ENCODE results near the gene PIN1. TPM values are rescaled to one million over a fixed set of nuclear protein-coding genes. Genes with fewer than 3 reads are reported as not detected.

Gene PIN1
- polyA plus RNA-seq, 1 donor from 2014 or later: 268 TPM

- Histone ChIP-seq H3K9me2 (ENCODE audit: insufficient read depth, low read length) (no peaks in the 10 kb centered on the region), H4K20me1 (ENCODE audit: insufficient read depth) (no peaks in the 10 kb centered on the region), H3F3A (ENCODE audit: insufficient read depth, low read length, poor library complexity, severe bottlenecking) (no peaks in the 10 kb centered on the region), H2AFZ (ENCODE audit: low read depth, low read length) (peak overlapping the region; percentile 65), H3K4me3 (ENCODE audit: low read length) (peak overlapping the region; percentile 76), H3K27ac (ENCODE audit: low read length) (peak overlapping the region; percentile 70), H3K4me2 (ENCODE audit: low read length) (no peak overlapping the region), H3K9me3 (ENCODE audit: low read length) (no peaks in the 10 kb centered on the region), H3K27me3 (ENCODE audit: insufficient read depth, low read depth, low read length) (no peaks in the 10 kb centered on the region), H3K79me2 (replicated peaks; ENCODE audit: insufficient read depth, low read length) (no peaks in the 10 kb centered on the region), H3K36me3 (ENCODE audit: insufficient read depth, low read length) (no peaks in the 10 kb centered on the region), H3K9ac (ENCODE audit: low read length) (peak overlapping the region; percentile 70)
- no peak for TF ChIP-seq RAD21 (conservative IDR thresholded peaks at IDR 0.05)
- no peak for TF ChIP-seq REST (IDR thresholded peaks at IDR 0.05; ENCODE audit: borderline replicate concordance)
- TF ChIP-seq CTCF (IDR thresholded peaks at IDR 0.05; ENCODE audit: poor library complexity, severe bottlenecking): no peak
- no peak for TF ChIP-seq MXI1 (conservative IDR thresholded peaks at IDR 0.05; ENCODE audit: poor library complexity, severe bottlenecking)
- no peak for TF ChIP-seq SMC3 (conservative IDR thresholded peaks at IDR 0.05; ENCODE audit: poor library complexity)
- TF ChIP-seq EP300 (conservative IDR thresholded peaks at IDR 0.05; ENCODE audit: poor library complexity, severe bottlenecking): no peak
- no peak for TF ChIP-seq POLR2AphosphoS5 (IDR thresholded peaks at IDR 0.05)
- TF ChIP-seq TAF1 (IDR thresholded peaks at IDR 0.05; ENCODE audit: low read depth): no peak
- TF ChIP-seq EZH2 (IDR thresholded peaks at IDR 0.05; ENCODE audit: borderline replicate concordance, insufficient read depth, low read length, poor library complexity, severe bottlenecking): no peak
Measured at GRCh38 chr19:9786342-9786741, 48.8 kb upstream of the PIN1 start.

- H3K4me3 ChIP-seq (ENCODE audit: low read length): no peak overlapping the region
Measured at GRCh38 chr19:9786819-9787218, 48.3 kb upstream of the PIN1 start.

More at GRCh38 chr19:9786819-9787218, 48.3 kb upstream of the PIN1 start:
- no peak overlapping the region for H3K9ac ChIP-seq (ENCODE audit: low read length)
- no peaks in the 10 kb centered on the region for H3K79me2 ChIP-seq (replicated peaks; ENCODE audit: insufficient read depth, low read length)
- H3K36me3 ChIP-seq (ENCODE audit: insufficient read depth, low read length): no peaks in the 10 kb centered on the region
- TF ChIP-seq POLR2AphosphoS5 (IDR thresholded peaks at IDR 0.05): no peak
- no peak for TF ChIP-seq SMC3 (conservative IDR thresholded peaks at IDR 0.05; ENCODE audit: poor library complexity)
- no peak for TF ChIP-seq RAD21 (conservative IDR thresholded peaks at IDR 0.05)
- TF ChIP-seq EP300 (conservative IDR thresholded peaks at IDR 0.05; ENCODE audit: poor library complexity, severe bottlenecking): no peak
- no peak for TF ChIP-seq MXI1 (conservative IDR thresholded peaks at IDR 0.05; ENCODE audit: poor library complexity, severe bottlenecking)
- no peak for TF ChIP-seq EZH2 (IDR thresholded peaks at IDR 0.05; ENCODE audit: borderline replicate concordance, insufficient read depth, low read length, poor library complexity, severe bottlenecking)
- TF ChIP-seq CTCF (IDR thresholded peaks at IDR 0.05; ENCODE audit: poor library complexity, severe bottlenecking): no peak
- no peak for TF ChIP-seq REST (IDR thresholded peaks at IDR 0.05; ENCODE audit: borderline replicate concordance)
- no peak for TF ChIP-seq TAF1 (IDR thresholded peaks at IDR 0.05; ENCODE audit: low read depth)
- no peaks in the 10 kb centered on the region for H4K20me1 ChIP-seq (ENCODE audit: insufficient read depth)
- H2AFZ ChIP-seq (ENCODE audit: low read depth, low read length): no peak overlapping the region
- no peaks in the 10 kb centered on the region for H3K9me2 ChIP-seq (ENCODE audit: insufficient read depth, low read length)
- H3K4me2 ChIP-seq (ENCODE audit: low read length): no peak overlapping the region
- H3K27ac ChIP-seq (ENCODE audit: low read length): no peak overlapping the region
- H3F3A ChIP-seq (ENCODE audit: insufficient read depth, low read length, poor library complexity, severe bottlenecking): no peaks in the 10 kb centered on the region
- H3K9me3 ChIP-seq (ENCODE audit: low read length): no peaks in the 10 kb centered on the region
- no peaks in the 10 kb centered on the region for H3K27me3 ChIP-seq (ENCODE audit: insufficient read depth, low read depth, low read length)
